Neural progenitor cell (in vitro differentiated cells): ENCODE results near the gene AFF3. TPM values are rescaled to one million over a fixed set of nuclear protein-coding genes. Genes with fewer than 3 reads are reported as not detected.

Experiments
- DNase-seq: peaks from one replicate; pipeline ENCODE4 v3.0.0-alpha.2; 2016; ENCODE audit warnings: low spot score
- H2AFZ ChIP-seq: fragments of 200-600 bp; sonication (generic); replicated peaks from 2 replicates; pipeline ENCODE4 v1.6.1; 2016; ENCODE audit warnings: antibody characterized with exemption
- H3F3A ChIP-seq: fragments of 200-600 bp; sonication (generic); 2 replicates; pipeline ENCODE4 v1.6.1; 2016; ENCODE audit warnings: antibody characterized with exemption, low read depth
- H3K27ac ChIP-seq: fragments of 200-600 bp; sonication (generic); 2 replicates; pipeline ENCODE4 v1.5.1; 2016; ENCODE audit warnings: mild to moderate bottlenecking
- H3K27me3 ChIP-seq: fragments of 200-600 bp; sonication (generic); 2 replicates; pipeline ENCODE4 v1.6.1; 2016; ENCODE audit warnings: mild to moderate bottlenecking, moderate library complexity
- H3K36me3 ChIP-seq: fragments of 200-600 bp; sonication (generic); 2 replicates; pipeline ENCODE4 v1.5.1; 2016
- H3K4me1 ChIP-seq: fragments of 200-600 bp; sonication (generic); 2 replicates; pipeline ENCODE4 v1.6.1; 2016; ENCODE audit warnings: mixed run types
- H3K4me2 ChIP-seq: fragments of 200-600 bp; sonication (generic); 2 replicates; pipeline ENCODE4 v1.6.1; 2016
- H3K4me3 ChIP-seq: fragments of 200-600 bp; sonication (generic); 2 replicates; pipeline ENCODE4 v1.5.1; 2016
- H3K79me2 ChIP-seq: fragments of 200-600 bp; sonication (generic); 2 replicates; pipeline ENCODE4 v1.6.1; 2016; ENCODE audit warnings: low read depth
- H3K9ac ChIP-seq: fragments of 200-600 bp; sonication (generic); 2 replicates; pipeline ENCODE4 v1.6.1; 2016
- H3K9me3 ChIP-seq: fragments of 200-600 bp; sonication (generic); 2 replicates; pipeline ENCODE4 v1.5.1; 2016; ENCODE audit warnings: low read depth
- H4K20me1 ChIP-seq: fragments of 200-600 bp; sonication (generic); 2 replicates; pipeline ENCODE4 v1.6.1; 2016; ENCODE audit warnings: low read depth
- H3K27ac Mint-ChIP-seq: 3 replicates; pipeline ENCODE4 v1.8.0; 2021; ENCODE audit warnings: mixed read lengths
- H3K27me3 Mint-ChIP-seq: 2 replicates; pipeline ENCODE4 v1.8.0; 2022; ENCODE audit warnings: low read depth, mild to moderate bottlenecking, inconsistent platforms, moderate library complexity, mixed read lengths; ENCODE audit not compliant: insufficient read depth
- H3K36me3 Mint-ChIP-seq: 3 replicates; pipeline ENCODE4 v1.8.0; 2021; ENCODE audit warnings: mixed read lengths
- H3K4me1 Mint-ChIP-seq: 3 replicates; pipeline ENCODE4 v1.8.0; 2021; ENCODE audit warnings: mixed read lengths
- H3K4me3 Mint-ChIP-seq: 3 replicates; pipeline ENCODE4 v1.8.0; 2021; ENCODE audit warnings: mild to moderate bottlenecking, moderate library complexity, mixed read lengths
- H3K9me3 Mint-ChIP-seq: 3 replicates; pipeline ENCODE4 v1.8.0; 2020; ENCODE audit warnings: mixed read lengths
- CTCF ChIP-seq: fragments of 200-600 bp; sonication (generic); IDR thresholded peaks from 2 replicates; pipeline ENCODE4 v1.5.1; 2017; ENCODE audit warnings: antibody characterized with exemption, mild to moderate bottlenecking
- EZH2 ChIP-seq: fragments of 200-600 bp; sonication (generic); IDR thresholded peaks from 2 replicates; pipeline ENCODE4 v1.6.1; 2017; ENCODE audit warnings: antibody characterized with exemption, mild to moderate bottlenecking, moderate library complexity
- EZH2phosphoT487 ChIP-seq: fragments of 200-600 bp; sonication (generic); IDR thresholded peaks from 2 replicates; pipeline ENCODE4 v1.6.1; 2017; ENCODE audit warnings: antibody characterized with exemption
- total RNA-seq: library from RNA; depleted of rRNA; stranded (reverse); fragments of >200 nt; gene quantifications from 2 replicates; pipeline ENCODE4 v1.2.3, GENCODE V29; 2015; ENCODE audit warnings: low replicate concordance

The AFF3 gene
- total RNA-seq, 1 donor from 2014 or later, result 0.26 TPM

GRCh38 chr2:99695944-99696253 lies 446.5 kb downstream of the AFF3 start:
- Mint-ChIP-seq H3K4me3 (no peak overlapping the region), H3K9me3 (no peaks in the 10 kb centered on the region), H3K4me1 (peaks cover 7% of the 10 kb centered on the region), H3K27me3 (peaks cover 11% of the 10 kb centered on the region), H3K27ac (no peak overlapping the region), H3K36me3 (no peaks in the 10 kb centered on the region)
- Histone ChIP-seq H3K4me1 (no peaks in the 10 kb centered on the region), H3K27me3 (no peaks in the 10 kb centered on the region), H3K27ac (no peak overlapping the region), H3K4me3 (no peak overlapping the region), H3K9ac (no peak overlapping the region), H3K79me2 (no peaks in the 10 kb centered on the region), H4K20me1 (no peaks in the 10 kb centered on the region), H3F3A (no peaks in the 10 kb centered on the region), H3K4me2 (no peak overlapping the region), H2AFZ (no peak overlapping the region), H3K9me3 (no peaks in the 10 kb centered on the region), H3K36me3 (no peaks in the 10 kb centered on the region)
- no peak for TF ChIP-seq EZH2
- no peak for TF ChIP-seq CTCF
- DNase-seq, result no peak

DNA sequence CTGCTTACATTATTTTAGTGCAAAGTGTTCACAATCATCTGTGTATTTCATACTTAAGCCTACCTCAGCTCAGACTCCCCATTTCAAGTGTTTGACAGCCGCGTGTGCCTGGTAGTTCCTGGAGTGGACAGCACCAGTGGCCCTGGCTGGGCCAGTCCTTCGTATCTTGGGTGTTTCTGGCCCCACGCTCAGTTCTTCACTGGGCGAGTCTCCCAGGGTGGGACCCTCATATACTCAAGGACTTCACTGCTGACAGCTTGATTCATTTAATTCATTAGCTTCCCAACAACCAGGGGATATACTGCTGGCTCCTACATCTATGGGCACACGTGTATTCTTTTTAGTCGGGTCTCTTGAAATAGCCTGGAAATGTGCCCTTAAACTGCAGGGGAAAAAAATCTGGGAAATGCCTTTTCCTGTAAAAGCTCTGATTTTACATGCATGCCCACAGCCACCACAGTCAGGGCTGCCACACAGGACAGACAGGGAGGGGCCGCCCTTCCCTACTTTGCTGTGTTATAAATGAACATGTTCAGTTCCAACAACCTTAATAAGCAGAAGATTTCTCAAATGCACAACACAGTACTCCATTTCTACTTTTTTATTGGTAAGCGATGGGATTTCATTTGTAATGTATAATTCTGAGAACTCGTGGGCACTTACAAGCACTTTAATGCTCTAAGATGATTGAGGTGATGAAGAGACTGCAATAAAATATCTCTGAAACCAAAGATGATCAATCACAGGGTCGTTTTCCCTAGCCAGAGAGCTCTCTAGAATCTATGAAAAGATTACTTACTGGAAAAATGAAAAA lies 447.1 kb downstream of the AFF3 start:
- no peaks in the 10 kb centered on the region for H4K20me1 ChIP-seq
- H3K27ac Mint-ChIP-seq, result no peak overlapping the region
- no peaks in the 10 kb centered on the region for H3K36me3 ChIP-seq
- H3K9me3 ChIP-seq, result no peaks in the 10 kb centered on the region
- no peak for DNase-seq
- H3K27me3 ChIP-seq, result no peaks in the 10 kb centered on the region
- no peak overlapping the region for H3K27ac ChIP-seq
- no peak overlapping the region for H3K9ac ChIP-seq
- H3F3A ChIP-seq, result no peaks in the 10 kb centered on the region
- no peak overlapping the region for H3K4me2 ChIP-seq
- peaks cover 11% of the 10 kb centered on the region for H3K27me3 Mint-ChIP-seq
- no peaks in the 10 kb centered on the region for H3K9me3 Mint-ChIP-seq
- no peaks in the 10 kb centered on the region for H3K4me1 ChIP-seq
- H3K4me3 ChIP-seq, result no peak overlapping the region
- no peak overlapping the region for H3K4me3 Mint-ChIP-seq
- TF ChIP-seq EZH2 (no peak), EZH2phosphoT487 (no peak), CTCF (no peak)
- H3K36me3 Mint-ChIP-seq, result no peaks in the 10 kb centered on the region
- H2AFZ ChIP-seq, result no peak overlapping the region
- H3K79me2 ChIP-seq, result no peaks in the 10 kb centered on the region
- H3K4me1 Mint-ChIP-seq, result peaks cover 7% of the 10 kb centered on the region

GRCh38 chr2:99694331-99694730 lies 448.1 kb downstream of the AFF3 start:
- TF ChIP-seq CTCF, result no peak
- no peak for TF ChIP-seq EZH2
- TF ChIP-seq EZH2phosphoT487, result no peak
- Histone ChIP-seq H3K4me3 (no peak overlapping the region), H4K20me1 (no peaks in the 10 kb centered on the region), H3K79me2 (no peaks in the 10 kb centered on the region), H3K4me2 (no peak overlapping the region), H3K27ac (no peak overlapping the region), H2AFZ (no peak overlapping the region), H3K27me3 (no peaks in the 10 kb centered on the region), H3K36me3 (no peaks in the 10 kb centered on the region), H3K9ac (no peak overlapping the region), H3K4me1 (no peaks in the 10 kb centered on the region), H3K9me3 (no peaks in the 10 kb centered on the region), H3F3A (no peaks in the 10 kb centered on the region)
- Mint-ChIP-seq H3K27ac (no peak overlapping the region), H3K27me3 (peaks cover 8% of the 10 kb centered on the region), H3K36me3 (no peaks in the 10 kb centered on the region), H3K4me3 (no peak overlapping the region), H3K4me1 (peaks cover 5% of the 10 kb centered on the region), H3K9me3 (no peaks in the 10 kb centered on the region)
- no peak for DNase-seq
